A375 (cell line): ENCODE data around the gene GTF2F2. TPM values are rescaled to one million over a fixed set of nuclear protein-coding genes. Genes with fewer than 3 reads are reported as not detected.

Experiments used
- small RNA-seq: library from RNA; depleted of rRNA; stranded (forward); fragments of <200 nt; gene quantifications from one replicate; pipeline ENCODE3, GENCODE V24; 2014
- total RNA-seq: library from RNA; depleted of rRNA; stranded (reverse); fragments of >200 nt; shearing (Covaris generic); gene quantifications from 2 replicates; pipeline ENCODE4 v1.2.3, GENCODE V29; 2014; rRNA removed

Gene GTF2F2, protein sequence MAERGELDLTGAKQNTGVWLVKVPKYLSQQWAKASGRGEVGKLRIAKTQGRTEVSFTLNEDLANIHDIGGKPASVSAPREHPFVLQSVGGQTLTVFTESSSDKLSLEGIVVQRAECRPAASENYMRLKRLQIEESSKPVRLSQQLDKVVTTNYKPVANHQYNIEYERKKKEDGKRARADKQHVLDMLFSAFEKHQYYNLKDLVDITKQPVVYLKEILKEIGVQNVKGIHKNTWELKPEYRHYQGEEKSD
- 30.9 and 37.5 TPM in 2 replicates for total RNA-seq

DNA sequence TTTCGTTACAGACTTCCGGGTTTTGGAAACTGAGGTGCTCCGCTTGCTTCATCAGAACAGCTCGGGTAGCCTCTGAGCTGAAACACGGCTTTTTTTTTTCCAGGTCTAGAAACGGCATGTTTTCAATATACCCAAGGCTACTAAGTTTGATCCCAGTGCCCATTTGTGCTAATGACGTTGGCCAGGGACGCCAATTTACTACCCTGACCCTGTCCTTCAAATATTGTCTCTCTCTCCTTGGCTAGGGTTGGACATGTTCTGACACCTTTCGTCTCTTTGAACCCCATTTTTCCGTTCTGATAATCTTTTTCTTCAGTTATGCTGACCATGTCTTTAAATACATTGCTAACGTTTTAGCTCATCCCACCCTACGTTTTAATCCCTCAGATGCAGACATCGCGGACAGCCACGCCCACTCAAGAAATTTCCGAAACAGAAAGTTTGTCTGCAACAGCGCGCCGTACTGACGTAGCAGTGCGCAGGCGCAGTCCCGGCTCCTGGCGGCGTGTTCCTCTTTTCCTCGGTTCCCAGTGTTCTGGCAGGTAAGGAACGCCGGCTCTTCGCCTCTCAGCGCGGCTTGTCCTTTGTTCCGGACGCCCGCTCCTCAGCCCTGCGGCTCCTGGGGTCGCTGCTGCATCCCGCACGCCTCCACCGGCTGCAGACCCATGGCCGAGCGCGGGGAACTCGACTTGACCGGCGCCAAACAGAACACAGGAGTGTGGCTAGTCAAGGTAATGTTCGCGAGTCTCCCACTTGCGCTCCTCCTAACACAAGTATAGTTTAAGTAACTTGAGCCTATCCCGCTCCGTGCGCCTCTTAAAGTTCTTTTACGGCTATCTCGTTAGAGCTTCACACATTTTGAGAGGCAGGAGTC is at the start of gene GTF2F2:
GTF2F2 (plus strand) TSS at position 520 of the 874 bp plus-strand sequence; CDS start at position 666, 146 bp downstream.

GRCh38 chr13:45200701-45201232 is 80.5 kb downstream of the GTF2F2 start, which contains the start of gene KCTD4:
Gene KCTD4, minus strand, starts transcription at chr13:45201045. Its CDS starts 6,478 bp downstream, at chr13:45194567.

Small RNAs within 50 kb of the gene (small RNA-seq; reads per million reads assigned to genes)
- gene AL138693.1 (not detected), gene AL138963.2 (not detected)

Other genes starting within 250 kb of the GTF2F2 start
- gene NUFIP1, start 131.0 kb upstream of the GTF2F2 start, total RNA-seq = 3.1 and 4.1 TPM in 2 replicates
- gene GPALPP1, start 131.0 kb upstream of the GTF2F2 start, total RNA-seq = 22.4 and 27.5 TPM in 2 replicates
- gene KCTD4, start 80.5 kb downstream of the GTF2F2 start, total RNA-seq = not detected in 2 replicates
- gene TPT1, start 220.7 kb downstream of the GTF2F2 start, total RNA-seq = 1,635 and 1,777 TPM in 2 replicates